H9 (cell line): ENCODE results near the gene MYLK4. TPM values are rescaled to one million over a fixed set of nuclear protein-coding genes. Genes with fewer than 3 reads are reported as not detected.

Source experiments
- DNase-seq: peaks from one replicate; pipeline ENCODE4 v3.0.0-alpha.2; 2017
- H2AFZ ChIP-seq: one replicate; pipeline ENCODE4 v1.6.1; 2013; ENCODE audit warnings: mild to moderate bottlenecking, low read length, control low read depth, moderate library complexity
- H2AK5ac ChIP-seq: 2 replicates; pipeline ENCODE4 v1.6.1; 2013; ENCODE audit warnings: low read length, control low read depth, mixed read lengths; ENCODE audit not compliant: insufficient read length
- H2BK120ac ChIP-seq: one replicate; pipeline ENCODE4 v1.6.1; 2013; ENCODE audit warnings: low read depth, mild to moderate bottlenecking, low read length, control low read depth, inconsistent platforms; ENCODE audit not compliant: poor library complexity, severe bottlenecking
- H2BK12ac ChIP-seq: 2 replicates; pipeline ENCODE4 v1.6.1; 2013; ENCODE audit warnings: low read length, control low read depth, mixed read lengths, low read depth; ENCODE audit not compliant: insufficient read length
- H2BK15ac ChIP-seq: 2 replicates; pipeline ENCODE4 v1.6.1; 2013; ENCODE audit warnings: low read depth, low read length, control low read depth
- H2BK20ac ChIP-seq: one replicate; pipeline ENCODE4 v1.6.1; 2013; ENCODE audit warnings: low read depth, mild to moderate bottlenecking, low read length, control low read depth, inconsistent platforms; ENCODE audit not compliant: poor library complexity, severe bottlenecking
- H2BK5ac ChIP-seq: 2 replicates; pipeline ENCODE4 v1.6.1; 2013; ENCODE audit warnings: low read length, control low read depth, mixed read lengths; ENCODE audit not compliant: insufficient read length
- H3K14ac ChIP-seq: 2 replicates; pipeline ENCODE4 v1.6.1; 2013; ENCODE audit warnings: low read length, control low read depth; ENCODE audit not compliant: insufficient read depth
- H3K18ac ChIP-seq: 2 replicates; pipeline ENCODE4 v1.6.1; 2013; ENCODE audit warnings: low read depth, mild to moderate bottlenecking, mixed read lengths, low read length, control low read depth; ENCODE audit not compliant: insufficient read length
- H3K23ac ChIP-seq: 2 replicates; pipeline ENCODE4 v1.6.1; 2013; ENCODE audit warnings: low read length, control low read depth, mixed read lengths, low read depth; ENCODE audit not compliant: insufficient read length
- H3K23me2 ChIP-seq: 2 replicates; pipeline ENCODE4 v1.6.1; 2013; ENCODE audit warnings: low read depth, mild to moderate bottlenecking, mixed read lengths, low read length, control low read depth; ENCODE audit not compliant: insufficient read length, poor library complexity, severe bottlenecking
- H3K27ac ChIP-seq: 2 replicates; pipeline ENCODE4 v1.5.1; 2013; ENCODE audit warnings: low read length, control low read depth, mixed read lengths, low read depth; ENCODE audit not compliant: insufficient read length
- H3K27me3 ChIP-seq: 2 replicates; pipeline ENCODE4 v1.6.1; 2013; ENCODE audit warnings: low read length, control low read depth, inconsistent platforms; ENCODE audit not compliant: insufficient read depth
- H3K4ac ChIP-seq: 2 replicates; pipeline ENCODE4 v1.6.1; 2013; ENCODE audit warnings: low read depth, mild to moderate bottlenecking, control low read depth, inconsistent platforms, low read length, moderate library complexity
- H3K4me1 ChIP-seq: 2 replicates; pipeline ENCODE4 v1.6.1; 2013; ENCODE audit warnings: low read length, control low read depth, inconsistent platforms; ENCODE audit not compliant: insufficient read depth
- H3K4me2 ChIP-seq: 2 replicates; pipeline ENCODE4 v1.6.1; 2013; ENCODE audit warnings: low read length, control low read depth, mixed read lengths; ENCODE audit not compliant: insufficient read length, insufficient read depth
- H3K56ac ChIP-seq: 2 replicates; pipeline ENCODE4 v1.6.1; 2013; ENCODE audit warnings: low read depth, mild to moderate bottlenecking, mixed read lengths, low read length, control low read depth; ENCODE audit not compliant: insufficient read length
- H3K79me1 ChIP-seq: 2 replicates; pipeline ENCODE4 v1.6.1; 2013; ENCODE audit warnings: low read depth, mild to moderate bottlenecking, moderate library complexity, low read length, control low read depth, inconsistent platforms; ENCODE audit not compliant: insufficient read depth, poor library complexity, severe bottlenecking
- H3K79me2 ChIP-seq: 2 replicates; pipeline ENCODE4 v1.6.1; 2013; ENCODE audit warnings: low read length, control low read depth, inconsistent platforms; ENCODE audit not compliant: insufficient read depth
- H3K9ac ChIP-seq: 2 replicates; pipeline ENCODE4 v1.6.1; 2013; ENCODE audit warnings: low read length, control low read depth, mixed read lengths; ENCODE audit not compliant: insufficient read length; ENCODE audit errors: extremely low read depth
- H3K9me3 ChIP-seq: one replicate; pipeline ENCODE4 v1.6.1; 2013; ENCODE audit warnings: low read depth, low read length, inconsistent platforms; ENCODE audit not compliant: control insufficient read depth
- H3T11ph ChIP-seq: one replicate; pipeline ENCODE4 v1.6.1; 2013; ENCODE audit warnings: mild to moderate bottlenecking, low read length, control low read depth, inconsistent platforms
- H4K20me1 ChIP-seq: one replicate; pipeline ENCODE4 v1.6.1; 2013; ENCODE audit not compliant: control insufficient read depth, insufficient read length, insufficient read depth
- H4K5ac ChIP-seq: 2 replicates; pipeline ENCODE4 v1.6.1; 2013; ENCODE audit warnings: low read depth, mild to moderate bottlenecking, mixed read lengths, low read length, control low read depth; ENCODE audit not compliant: insufficient read length
- H4K8ac ChIP-seq: replicated peaks from 2 replicates; pipeline ENCODE4 v1.6.1; 2013; ENCODE audit warnings: low read length, control low read depth, mixed read lengths, low read depth; ENCODE audit not compliant: insufficient read length
- H4K91ac ChIP-seq: 2 replicates; pipeline ENCODE4 v1.6.1; 2013; ENCODE audit warnings: low read depth, mild to moderate bottlenecking, moderate library complexity, mixed read lengths, low read length, control low read depth; ENCODE audit not compliant: insufficient read length
- H3K27ac Mint-ChIP-seq, 3 experiments: 2 replicates in 2 of 3; 3 replicates in 1 of 3; pipeline ENCODE4 v1.8.0; 2020 to 2021; ENCODE audit warnings: mixed read lengths in 3 of 3, mild to moderate bottlenecking in 1 of 3, moderate library complexity in 1 of 3
- H3K27me3 Mint-ChIP-seq: 2 replicates; pipeline ENCODE4 v1.8.0; 2021; ENCODE audit warnings: low read depth, mild to moderate bottlenecking, moderate library complexity, mixed read lengths
- H3K36me3 Mint-ChIP-seq, 3 experiments: 2 replicates in 2 of 3; 3 replicates in 1 of 3; pipeline ENCODE4 v1.8.0; 2020 to 2021; ENCODE audit warnings: low read depth in 3 of 3, mixed read lengths in 3 of 3; ENCODE audit not compliant: insufficient read depth in 1 of 3
- H3K4me1 Mint-ChIP-seq, 2 experiments: 2 replicates each; pipeline ENCODE4 v1.8.0; 2020; ENCODE audit warnings: mixed read lengths in 2 of 2
- H3K4me3 Mint-ChIP-seq, 2 experiments: 2 replicates in 1 of 2; 3 replicates in 1 of 2; pipeline ENCODE4 v1.8.0; 2020 to 2021; ENCODE audit warnings: mild to moderate bottlenecking in 2 of 2, mixed read lengths in 2 of 2, moderate library complexity in 1 of 2
- H3K9me3 Mint-ChIP-seq, 2 experiments: 2 replicates in 1 of 2; 3 replicates in 1 of 2; pipeline ENCODE4 v1.8.0; 2020; ENCODE audit warnings: mild to moderate bottlenecking in 2 of 2, mixed read lengths in 2 of 2, moderate library complexity in 1 of 2
- CTCF ChIP-seq: fragments of 200-600 bp; sonication (generic); conservative IDR thresholded peaks from 3 replicates; pipeline ENCODE4 v1.8.0; 2021; ENCODE audit warnings: antibody characterized with exemption, mild to moderate bottlenecking
- WGBS: extraction: QIAGEN DNeasy Blood & Tissue Kit; methylation state at CpG from one replicate; pipeline ENCODE4 v1.1.7; 2013; ENCODE audit warnings: missing lambda C conversion rate, low lambda C conversion rate, mixed read lengths; ENCODE audit not compliant: insufficient read length; ENCODE audit errors: extremely low coverage; 5-methylcytosine and 5-hydroxymethylcytosine counted together
- total RNA-seq: library from RNA; stranded (reverse); gene quantifications from 2 replicates; pipeline ENCODE4 v1.2.1, GENCODE V29; 2021

The MYLK4 gene
- total RNA-seq, 1 experiment from 2014 or later = 0.28 TPM

DNA sequence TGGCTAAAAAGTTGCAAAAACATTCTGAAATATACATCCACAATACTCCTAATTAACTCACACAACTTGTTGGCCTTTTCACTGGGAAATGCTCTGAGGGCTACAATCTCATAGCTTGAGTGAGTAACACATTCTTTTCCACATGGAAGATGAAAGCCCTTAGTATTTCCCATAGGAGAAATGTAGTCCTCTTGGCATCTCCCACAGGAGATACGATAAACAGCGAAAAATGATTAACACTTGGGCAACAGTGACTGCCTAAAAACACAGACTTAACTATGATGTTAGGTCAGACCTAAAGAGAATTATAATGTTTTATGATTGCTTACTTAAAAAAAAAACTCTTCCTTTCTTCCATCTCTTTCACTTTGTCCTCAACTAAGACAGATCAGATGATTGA, 9.0 kb downstream of the MYLK4 start:
- TF ChIP-seq CTCF = no peak
- no CpG with 5 or more reads among the region's 2 CpGs for WGBS
- no peak overlapping the region for H3K4me3 Mint-ChIP-seq

More for the DNA sequence above, 9.0 kb downstream of the MYLK4 start:
- Histone ChIP-seq H3K27ac (no peak overlapping the region), H3K9ac (no peak overlapping the region), H4K20me1 (no peaks in the 10 kb centered on the region), H3K9me3 (no peaks in the 10 kb centered on the region), H3K18ac (no peak overlapping the region), H3K79me1 (no peaks in the 10 kb centered on the region), H3K27me3 (no peaks in the 10 kb centered on the region), H3K4me1 (no peaks in the 10 kb centered on the region), H3K79me2 (no peaks in the 10 kb centered on the region), H3K23ac (no peak overlapping the region), H2AFZ (no peak overlapping the region), H2BK20ac (no peak overlapping the region), H3K23me2 (no peaks in the 10 kb centered on the region), H3K14ac (no peak overlapping the region), H2BK5ac (no peak overlapping the region), H4K8ac (no peak overlapping the region), H3K4me2 (no peak overlapping the region), H4K5ac (no peak overlapping the region), H3K4ac (no peak overlapping the region), H2AK5ac (no peak overlapping the region), H2BK120ac (no peak overlapping the region), H2BK12ac (no peak overlapping the region), H3T11ph (no peak overlapping the region), H4K91ac (no peak overlapping the region), H2BK15ac (no peak overlapping the region), H3K56ac (no peak overlapping the region)
- H3K9me3 Mint-ChIP-seq = no peaks in the 10 kb centered on the region
- DNase-seq = no peak
- H3K36me3 Mint-ChIP-seq = no peaks in the 10 kb centered on the region
- no peaks in the 10 kb centered on the region for H3K27me3 Mint-ChIP-seq
- H3K4me1 Mint-ChIP-seq = peaks cover 31 to 37% of the 10 kb centered on the region in 2 experiments
- no peak overlapping the region for H3K27ac Mint-ChIP-seq
